GM21528 (cell line): ENCODE data around the gene FOXM1.
"Not testable (repeated sequence)": the region's sequence is repeated elsewhere in the genome, so short reads cannot be mapped to it uniquely, and the experiment has no call there.

ENCODE experiments used
- ATAC-seq: cut with Tn5 transposase; IDR thresholded peaks from one replicate; pipeline ENCODE4 v1.9.1; 2021; ENCODE audit warnings: mild to moderate bottlenecking, moderate library complexity; ENCODE audit not compliant: unreplicated experiment, low FRiP score

The FOXM1 gene

GRCh38 chr12:2886768-2887450, 9.9 kb upstream of the FOXM1 start:
- ATAC-seq, result no peak

GRCh38 chr12:2884810-2885209, 7.8 kb upstream of the FOXM1 start:
- ATAC-seq, result no peak

GRCh38 chr12:2879853-2880252, 2.9 kb upstream of the FOXM1 start:
- no peak for ATAC-seq

GRCh38 chr12:2877953-2878732, 1.2 kb upstream of the FOXM1 start:
- no peak for ATAC-seq

- peak; percentile 42 for ATAC-seq
Measured at GRCh38 chr12:2876431-2877046, 435 bp downstream of the FOXM1 start.

- ATAC-seq, result not testable (repeated sequence)
Measured at GRCh38 chr12:2868986-2869632, 7.9 kb downstream of the FOXM1 start.

- ATAC-seq, result no peak
Measured at GRCh38 chr12:2864198-2864597, 12.8 kb downstream of the FOXM1 start.

GRCh38 chr12:2863402-2863801, 13.6 kb downstream of the FOXM1 start:
- ATAC-seq, result not testable (repeated sequence)

- ATAC-seq, result no peak
Measured at GRCh38 chr12:2862876-2863275, 14.1 kb downstream of the FOXM1 start.

GRCh38 chr12:2860170-2860569, 16.8 kb downstream of the FOXM1 start:
- ATAC-seq, result no peak

GRCh38 chr12:2858944-2859421, 18.0 kb downstream of the FOXM1 start:
- no peak for ATAC-seq

- ATAC-seq, result no peak
Measured at GRCh38 chr12:2858334-2858733, 18.6 kb downstream of the FOXM1 start.

GRCh38 chr12:2857576-2857975, 19.4 kb downstream of the FOXM1 start:
- no peak for ATAC-seq

GRCh38 chr12:2857021-2857431, 19.9 kb downstream of the FOXM1 start, which contains the start of gene TEX52:
Gene TEX52 (minus strand): TSS chr12:2857039. CDS start chr12:2857026, 13 bp downstream.
- ATAC-seq, result no peak

GRCh38 chr12:2856051-2856450, 20.9 kb downstream of the FOXM1 start:
- no peak for ATAC-seq

- ATAC-seq, result no peak
Measured at GRCh38 chr12:2855546-2855945, 21.4 kb downstream of the FOXM1 start.

- ATAC-seq, result no peak
Measured at GRCh38 chr12:2854669-2855453, 22.1 kb downstream of the FOXM1 start.

- no peak for ATAC-seq
Measured at GRCh38 chr12:2853626-2854025, 23.3 kb downstream of the FOXM1 start.

- ATAC-seq, result no peak
Measured at GRCh38 chr12:2851931-2852330, 25.0 kb downstream of the FOXM1 start.

- ATAC-seq, result no peak
Measured at GRCh38 chr12:2845280-2845679, 31.7 kb downstream of the FOXM1 start.
